ENCODE results near the gene ZNF248.
"Not testable (repeated sequence)": the region's sequence is repeated elsewhere in the genome, so short reads cannot be mapped to it uniquely, and the experiment has no call there.

The ZNF248 gene

GRCh38 chr10:37857287-37858211 lies at the start of gene ZNF248:
Gene ZNF248, minus strand, starts transcription at chr10:37857610. Its CDS starts 1,300 bp downstream, at chr10:37856310.
- peak; percentile 79 to 90 for DNase-seq (ENCODE audit: low read depth in 1 of 2, low spot score in 1 of 2)

DNA sequence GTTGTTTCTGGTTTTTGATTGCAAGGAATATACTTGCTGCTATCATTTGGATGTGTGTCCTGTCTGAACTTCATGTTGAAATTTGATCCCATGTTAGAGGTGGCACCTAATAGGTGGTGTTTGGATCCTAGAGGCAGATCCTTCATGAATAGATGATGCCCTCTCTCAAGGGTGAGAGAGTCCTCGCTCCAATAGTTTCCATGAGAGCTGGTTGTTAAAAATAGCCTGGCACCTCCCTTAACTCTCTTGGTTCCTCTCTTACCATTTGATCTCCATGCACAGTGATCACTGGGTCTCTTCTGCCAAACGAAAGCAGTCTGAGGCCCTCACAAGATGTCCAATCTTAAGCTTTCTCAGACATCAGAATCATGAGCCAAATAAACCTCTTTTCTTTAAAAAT lies 49.0 kb upstream of the ZNF248 start:
- no peak for DNase-seq (ENCODE audit: low read depth in 1 of 2, low spot score in 1 of 2)

- DNase-seq (ENCODE audit: low read depth in 1 of 2, low spot score in 1 of 2), result no peak
These were observed 39.0 kb upstream of the ZNF248 start for GRCh38 chr10:37896436-37896835.

DNA sequence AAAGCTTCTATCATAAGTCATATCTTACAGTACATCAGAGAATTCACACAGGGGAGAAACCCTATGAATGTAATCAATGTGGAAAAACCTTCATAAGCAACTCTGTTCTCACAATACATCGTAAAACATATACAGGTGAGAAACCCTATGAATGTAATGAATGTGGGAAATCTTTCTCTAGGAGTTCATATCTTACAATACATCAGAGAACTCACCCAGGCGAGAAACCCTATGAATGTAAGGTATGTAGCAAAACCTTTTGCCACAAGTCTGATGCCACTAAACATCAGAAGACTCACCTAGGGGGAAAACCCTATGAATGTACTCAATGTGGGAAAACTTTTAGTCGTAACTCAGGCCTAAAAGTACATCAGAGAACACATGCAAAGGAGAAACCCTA lies 38.3 kb upstream of the ZNF248 start:
- no peak for DNase-seq (ENCODE audit: low read depth in 1 of 2, low spot score in 1 of 2)

DNA sequence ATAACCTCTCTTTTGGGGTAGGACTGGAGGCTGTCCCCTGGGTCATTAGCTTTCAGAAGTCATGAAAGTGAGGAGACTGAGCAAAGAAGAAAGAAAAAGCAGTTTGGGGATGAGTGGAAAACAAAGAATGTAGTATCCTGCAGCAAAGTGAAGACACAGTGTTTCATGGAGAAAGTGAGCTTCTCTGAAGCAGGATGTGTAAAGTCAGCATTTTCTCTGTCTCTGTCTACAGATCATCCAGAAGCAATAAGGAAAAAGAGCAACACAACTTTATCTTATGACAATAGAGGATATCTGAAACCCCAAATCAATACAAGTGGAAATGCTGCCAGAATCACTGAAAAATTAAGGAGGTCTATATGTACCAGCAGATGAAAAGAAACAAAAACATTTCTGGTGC lies 28.4 kb upstream of the ZNF248 start:
- DNase-seq (ENCODE audit: low read depth in 1 of 2, low spot score in 1 of 2), result no peak

DNA sequence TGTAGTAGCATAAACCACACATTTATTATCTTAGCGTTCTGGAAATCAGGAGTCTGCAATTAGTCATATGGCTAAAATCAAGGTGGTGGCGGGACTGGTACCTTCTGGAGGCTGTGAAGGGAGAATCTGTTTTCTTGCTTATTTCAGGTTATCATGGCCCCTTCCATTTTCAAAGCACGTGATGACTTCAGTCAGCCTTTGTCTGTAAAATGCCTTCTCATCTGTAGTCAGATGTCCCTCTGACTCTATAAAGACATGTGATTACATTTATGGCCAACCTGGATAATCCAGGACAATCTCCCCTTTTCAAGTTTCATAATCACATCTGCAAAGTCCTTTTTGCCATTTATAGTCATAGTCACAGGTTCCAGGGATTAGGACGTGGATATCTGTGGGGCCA lies 15.5 kb upstream of the ZNF248 start:
- no peak for DNase-seq (ENCODE audit: low read depth in 1 of 2, low spot score in 1 of 2)

DNA sequence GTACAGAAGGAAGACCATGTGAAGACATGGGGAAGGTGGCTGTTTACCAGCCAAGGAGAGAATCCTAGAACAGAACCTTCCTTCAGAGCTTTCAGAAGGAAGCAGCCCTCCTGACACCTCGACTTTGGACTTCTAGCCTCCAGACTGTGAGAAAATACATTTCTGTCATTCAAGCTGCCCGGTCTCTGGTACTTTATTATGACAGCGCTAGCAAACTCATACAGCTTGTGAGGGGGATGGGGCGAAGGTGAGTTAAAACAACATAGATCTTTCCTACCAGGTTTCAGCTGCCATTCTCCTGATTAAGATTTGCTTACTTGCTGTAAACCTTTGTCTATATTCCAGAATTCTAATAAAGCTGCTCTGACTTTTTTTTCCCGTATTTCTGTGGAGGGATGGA lies 14.9 kb upstream of the ZNF248 start:
- DNase-seq (ENCODE audit: low read depth in 1 of 2, low spot score in 1 of 2), result no peak

- DNase-seq (ENCODE audit: low read depth in 1 of 2, low spot score in 1 of 2), result no peak
These were observed 14.3 kb upstream of the ZNF248 start for GRCh38 chr10:37871568-37872251.

- DNase-seq (ENCODE audit: low read depth in 1 of 2, low spot score in 1 of 2), result no peak
These were observed 13.7 kb upstream of the ZNF248 start for GRCh38 chr10:37871143-37871542.

GRCh38 chr10:37868796-37869195 lies 11.4 kb upstream of the ZNF248 start:
- DNase-seq (ENCODE audit: low read depth in 1 of 2, low spot score in 1 of 2), result no peak

- DNase-seq (ENCODE audit: low read depth in 1 of 2, low spot score in 1 of 2), result no peak
These were observed 8.8 kb upstream of the ZNF248 start for GRCh38 chr10:37865957-37866803.

DNA sequence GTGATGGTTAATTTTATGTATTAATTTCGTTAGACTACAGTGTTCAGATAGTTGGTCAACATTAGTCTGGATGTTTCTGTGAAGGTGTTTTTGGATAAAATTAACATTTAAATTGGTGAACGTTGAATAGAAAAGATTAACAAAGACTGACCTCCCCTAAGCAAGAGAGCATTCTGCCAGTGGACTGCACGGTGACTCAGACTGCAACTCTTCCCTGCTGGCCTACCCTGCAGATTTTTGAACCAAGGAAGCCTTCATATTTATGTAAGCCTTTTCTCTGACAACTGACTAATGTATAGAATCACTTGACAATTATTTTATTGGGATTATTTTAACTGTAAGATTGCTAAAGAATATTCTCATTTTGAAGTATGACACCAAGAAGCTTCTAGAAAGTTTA lies 7.9 kb upstream of the ZNF248 start:
- DNase-seq (ENCODE audit: low read depth in 1 of 2, low spot score in 1 of 2), result no peak

- DNase-seq (ENCODE audit: low read depth in 1 of 2, low spot score in 1 of 2), result no peak
These were observed 3.2 kb upstream of the ZNF248 start for GRCh38 chr10:37860494-37861190.

- not testable (repeated sequence) for DNase-seq (ENCODE audit: low read depth in 1 of 2, low spot score in 1 of 2)
These were observed 1.9 kb upstream of the ZNF248 start for GRCh38 chr10:37859270-37859669.

DNA sequence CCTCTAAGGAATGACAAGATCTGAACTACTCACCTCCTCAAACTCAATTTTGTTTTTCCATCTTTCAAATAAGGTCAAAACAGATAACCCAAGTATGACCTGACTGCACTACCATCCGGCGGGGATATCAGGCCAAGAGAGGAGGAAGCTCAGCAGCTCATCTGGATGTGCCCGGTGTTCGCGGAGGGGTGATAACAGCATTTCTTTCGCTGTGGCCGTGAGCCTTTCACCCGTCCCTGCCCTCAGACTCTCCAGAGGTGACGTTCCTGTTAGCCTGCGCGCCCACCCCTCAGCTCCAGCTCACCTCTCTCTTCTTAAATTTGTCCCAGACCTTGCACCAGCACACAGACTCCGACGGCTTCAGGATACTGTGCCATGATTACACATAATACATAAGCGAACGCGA lies 526 bp downstream of the ZNF248 start:
- DNase-seq (ENCODE audit: low read depth in 1 of 2, low spot score in 1 of 2), result peak in 1 of 2 donors; percentile 5

- no peak for DNase-seq (ENCODE audit: low read depth in 1 of 2, low spot score in 1 of 2)
These were observed 1.8 kb downstream of the ZNF248 start for GRCh38 chr10:37855636-37856035.

DNA sequence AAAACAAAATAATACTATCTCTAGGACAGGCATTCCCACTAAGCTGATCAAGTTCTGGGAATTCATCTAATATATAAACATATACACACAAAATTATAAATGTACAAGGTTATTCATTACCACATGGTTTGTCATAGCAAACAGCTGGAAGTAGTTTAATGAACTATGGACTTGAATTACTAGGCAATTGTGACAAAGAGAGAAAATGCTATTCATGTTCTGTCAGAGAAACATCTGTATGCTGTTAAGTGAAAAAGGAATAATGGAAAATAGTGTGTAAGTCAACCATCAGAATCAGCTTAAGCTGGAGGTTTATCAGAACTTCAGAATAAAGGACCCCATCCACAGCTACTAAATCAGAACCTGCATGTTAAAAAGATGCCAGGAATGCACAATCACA lies 2.8 kb downstream of the ZNF248 start:
- DNase-seq (ENCODE audit: low read depth in 1 of 2, low spot score in 1 of 2), result no peak

DNA sequence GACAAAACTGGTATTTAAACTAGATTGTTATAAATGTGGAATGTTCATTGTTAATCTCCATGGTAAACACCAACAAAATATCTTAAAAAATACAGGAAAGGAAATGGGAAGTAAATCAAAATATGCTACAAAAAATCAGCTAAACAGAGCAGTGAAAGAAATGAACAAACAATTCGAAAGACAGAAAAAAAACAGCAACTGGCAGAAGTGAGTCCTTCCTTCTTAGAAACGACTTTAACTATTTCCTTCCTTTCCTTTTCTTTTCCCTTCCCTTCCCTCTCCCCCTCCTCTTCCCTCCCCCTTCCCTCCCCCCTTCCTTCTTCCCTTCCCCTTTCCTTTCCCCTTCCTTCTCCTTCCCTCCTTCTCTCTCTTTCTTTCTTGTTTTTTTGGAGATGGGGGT lies 12.8 kb downstream of the ZNF248 start:
- DNase-seq (ENCODE audit: low read depth in 1 of 2, low spot score in 1 of 2), result no peak

DNA sequence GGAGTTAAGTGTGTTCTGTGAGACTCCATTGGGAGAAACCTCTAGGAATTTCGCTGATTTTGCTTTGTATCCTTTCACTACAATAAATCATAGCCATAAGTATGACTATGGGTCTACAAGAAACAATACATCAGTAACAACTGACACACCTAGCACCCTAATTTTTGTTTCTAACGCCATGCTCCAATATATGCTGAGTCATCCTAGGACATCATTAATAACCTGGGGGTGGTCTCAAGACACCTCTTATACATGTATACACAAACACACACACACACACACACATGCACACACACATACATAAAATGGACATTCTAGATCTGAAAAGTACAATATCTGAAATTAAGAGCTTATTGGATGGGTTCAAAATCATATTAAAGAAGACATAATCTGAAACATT lies 18.2 kb downstream of the ZNF248 start:
- no peak for DNase-seq (ENCODE audit: low read depth in 1 of 2, low spot score in 1 of 2)

GRCh38 chr10:37831495-37832333 lies 25.7 kb downstream of the ZNF248 start:
- DNase-seq (ENCODE audit: low read depth in 1 of 2, low spot score in 1 of 2), result no peak

Measured in activated CD4-positive, alpha-beta T cell treated with anti-CD3 and anti-CD28 coated beads, Interleukin-2, amount 50 U/mL, for 24 hours (primary cell).